GM21447 (cell line): ENCODE measurements around the gene TCP11L1.
A peak's percentile ranks its signal among the peaks of the same experiment; 100 is the strongest.

Experiments
- ATAC-seq: cut with Tn5 transposase; IDR thresholded peaks from one replicate; pipeline ENCODE4 v1.9.1; 2021; ENCODE audit not compliant: unreplicated experiment

TCP11L1 gene

DNA sequence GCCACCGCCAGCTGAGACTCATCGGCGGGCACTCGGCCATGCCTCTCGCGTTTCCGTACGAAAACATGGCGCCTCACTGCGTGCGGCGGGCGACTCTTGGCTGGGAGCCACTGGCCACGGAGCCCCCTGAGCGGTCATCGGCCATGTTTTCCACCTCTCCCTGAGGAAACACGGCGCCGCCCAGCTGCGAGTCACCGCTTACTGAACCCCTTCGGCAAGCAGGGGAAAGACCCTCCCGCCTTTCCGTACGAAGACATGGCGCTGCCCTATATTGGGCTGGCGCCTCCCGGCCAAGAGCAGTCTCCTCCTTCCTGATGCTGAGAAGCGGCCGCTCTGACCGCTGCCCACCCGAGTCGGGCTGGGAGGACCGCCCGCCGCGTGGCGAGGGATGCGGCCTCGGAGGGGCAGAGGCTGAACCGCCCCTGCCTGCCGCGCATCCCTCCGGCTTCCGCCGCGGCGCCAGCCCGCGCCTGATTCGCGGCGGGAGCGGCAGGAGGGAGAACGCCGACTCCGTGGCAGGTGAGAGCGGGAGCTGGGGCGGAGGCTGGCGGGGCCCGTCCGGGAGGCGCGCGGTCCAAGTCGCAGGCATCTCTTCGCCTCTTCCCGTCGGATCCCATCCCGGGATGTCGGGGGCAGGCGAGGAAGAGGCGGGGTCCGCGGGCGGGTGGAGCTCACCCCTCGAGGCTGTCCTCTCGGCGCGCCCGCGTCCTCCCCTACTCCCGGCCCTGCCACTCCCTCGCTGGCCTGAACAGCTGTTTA is at the start of gene TCP11L1:
Gene TCP11L1, plus strand, starts transcription at position 299 of the 759 bp plus-strand sequence. CDS start 4,202 bp downstream, outside the sequence.
- ATAC-seq: peak; percentile 68

DNA sequence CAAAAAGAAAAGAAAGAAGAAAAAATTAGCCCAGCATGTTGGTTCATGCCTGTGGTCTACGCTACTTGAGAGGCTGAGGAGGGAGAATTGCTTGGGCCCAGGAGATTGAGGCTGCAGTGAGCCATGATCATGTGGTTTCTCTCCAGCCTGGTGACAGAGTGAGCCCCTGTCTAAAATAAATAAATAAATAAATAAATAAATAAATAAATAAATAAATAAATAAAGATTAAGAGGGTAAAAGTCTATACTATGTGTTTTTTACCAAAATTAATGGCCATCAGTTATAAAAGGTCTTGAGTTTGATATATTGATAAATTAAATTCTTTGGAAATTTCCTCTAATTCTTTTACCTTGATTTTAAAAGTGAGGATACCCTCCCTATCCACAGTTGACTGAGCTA is 48.9 kb upstream of the TCP11L1 start:
- no peak for ATAC-seq

DNA sequence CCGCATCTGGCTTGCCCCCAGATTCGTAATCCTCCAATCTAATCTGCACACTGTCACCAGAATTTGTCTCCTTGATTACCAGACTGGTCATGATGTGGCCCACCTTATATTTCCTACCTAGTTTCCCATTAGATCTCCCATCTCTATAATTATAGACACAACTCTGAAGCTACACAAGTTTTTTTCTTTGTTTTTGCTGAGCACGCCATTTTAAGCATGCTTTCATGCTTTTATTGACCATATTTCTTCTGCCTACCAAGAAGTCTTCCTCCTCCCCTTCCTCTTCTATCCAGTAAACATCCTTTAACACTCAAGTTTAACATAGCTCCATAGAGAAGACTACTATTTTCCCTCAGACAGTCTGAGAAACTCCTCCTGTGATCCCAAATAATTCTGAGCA is 47.9 kb upstream of the TCP11L1 start:
- ATAC-seq: no peak

GRCh38 chr11:32991898-32992297 is 47.5 kb upstream of the TCP11L1 start:
- no peak for ATAC-seq

DNA sequence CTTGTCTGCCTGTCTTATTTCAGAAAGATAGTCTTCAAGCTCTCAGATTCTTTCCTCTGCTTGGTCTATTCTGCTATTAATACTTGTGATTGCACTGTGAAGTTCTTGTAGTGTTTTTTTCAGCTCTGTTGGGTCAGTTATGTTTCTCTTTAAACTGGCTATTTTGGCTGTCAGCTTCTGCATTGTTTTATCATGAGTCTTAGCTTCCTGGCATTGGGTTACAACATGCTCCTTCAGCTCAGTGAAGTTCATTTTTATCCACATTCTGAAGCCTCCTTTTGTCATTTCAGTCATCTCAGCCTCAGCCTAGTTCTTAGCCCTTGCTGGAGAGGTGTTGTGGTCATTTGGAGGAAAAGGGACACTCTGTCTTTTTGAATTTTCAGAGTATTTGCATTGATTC is 39.2 kb upstream of the TCP11L1 start:
- no peak for ATAC-seq

- no peak for ATAC-seq
Measured at GRCh38 chr11:33001281-33001680, 38.1 kb upstream of the TCP11L1 start.

GRCh38 chr11:33001751-33002542 is 37.4 kb upstream of the TCP11L1 start:
- no peak for ATAC-seq

DNA sequence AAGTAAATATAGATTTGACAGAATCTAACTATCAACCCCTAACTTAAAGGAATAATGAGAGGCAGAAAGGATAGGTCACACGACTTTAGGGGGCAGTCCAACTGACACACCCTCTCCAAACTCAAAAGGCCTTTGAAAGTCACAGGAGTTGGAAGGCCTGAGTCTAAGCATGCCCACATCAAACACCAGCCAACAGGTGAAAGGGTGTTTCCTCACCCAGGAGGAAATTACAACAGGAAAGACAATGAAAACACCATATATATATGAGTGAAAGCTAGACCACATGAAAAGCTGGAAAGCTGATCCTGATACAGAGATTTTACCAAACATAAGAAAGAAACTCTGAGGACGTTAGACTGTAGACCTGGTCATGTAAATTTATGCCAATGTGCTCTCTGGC is 34.2 kb upstream of the TCP11L1 start:
- no peak for ATAC-seq

GRCh38 chr11:33006010-33006409 is 33.4 kb upstream of the TCP11L1 start:
- ATAC-seq: no peak

DNA sequence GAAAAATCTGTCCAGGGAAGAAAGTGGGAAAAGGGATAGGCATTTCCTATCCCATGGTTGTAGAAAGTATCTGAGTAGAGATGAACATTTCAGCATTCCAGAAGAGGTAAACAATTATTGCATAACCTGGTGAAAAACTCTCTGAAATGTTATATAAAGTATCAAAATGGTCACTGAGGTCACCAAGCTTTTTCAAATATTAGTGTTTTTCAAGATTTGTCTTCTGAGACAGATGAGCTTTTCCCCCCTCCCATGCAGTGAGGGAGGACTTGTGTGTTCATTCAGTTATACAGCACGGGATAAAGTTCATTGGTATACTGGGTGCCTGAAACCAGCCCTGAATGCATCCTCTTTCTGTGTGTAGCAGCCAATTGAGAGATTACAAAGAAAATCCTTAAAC is 25.6 kb upstream of the TCP11L1 start:
- ATAC-seq: no peak

DNA sequence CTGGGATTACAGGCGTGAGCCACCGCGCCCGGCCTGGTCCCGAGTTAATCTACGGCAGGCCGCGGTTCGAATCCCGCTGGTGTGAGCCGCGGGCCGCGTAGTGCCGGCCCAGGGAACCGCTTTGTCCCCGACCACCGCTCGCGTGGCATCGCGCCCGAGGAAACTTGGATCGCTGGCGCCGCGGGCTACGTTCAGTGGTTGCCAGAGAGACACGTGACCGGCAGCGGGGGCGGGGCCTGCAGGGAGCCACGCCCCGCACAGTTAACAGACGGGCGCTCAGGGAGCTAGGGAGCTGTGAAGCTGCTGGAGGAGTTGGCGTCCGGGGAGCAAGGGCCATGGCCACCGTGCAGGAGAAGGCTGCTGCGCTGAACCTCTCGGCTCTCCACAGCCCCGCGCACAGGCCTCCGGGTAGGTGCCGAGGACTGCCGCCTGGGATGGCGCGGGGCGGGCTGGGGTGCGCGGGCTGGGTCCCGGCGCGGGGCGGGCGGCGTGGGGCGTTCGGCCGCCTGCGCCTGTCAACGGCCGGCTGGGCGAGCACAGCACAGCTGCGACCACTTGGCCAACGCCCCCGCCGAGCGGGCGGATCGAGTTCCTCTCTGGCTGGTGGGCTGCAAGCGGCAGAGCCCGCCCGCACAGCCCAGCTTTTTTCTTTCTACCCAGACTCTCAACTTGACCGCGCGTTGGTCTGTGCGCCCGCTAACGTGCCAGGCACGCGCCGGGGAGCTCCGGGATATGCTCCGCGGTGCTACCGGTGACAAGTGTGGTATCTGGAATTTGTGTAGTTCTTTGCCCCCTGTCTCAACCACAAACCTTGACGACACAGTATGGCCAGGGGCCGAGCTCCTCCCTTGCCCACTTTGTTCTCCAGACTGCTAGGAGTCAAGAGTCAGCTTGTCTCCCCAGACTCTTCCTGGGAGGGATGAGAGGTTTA is 23.5 kb upstream of the TCP11L1 start, which contains the start of gene DEPDC7:
Gene DEPDC7, plus strand, starts transcription at position 258 of the 931 bp plus-strand sequence. Its CDS starts 78 bp downstream, at position 336.
- peak; percentile 67 for ATAC-seq

DNA sequence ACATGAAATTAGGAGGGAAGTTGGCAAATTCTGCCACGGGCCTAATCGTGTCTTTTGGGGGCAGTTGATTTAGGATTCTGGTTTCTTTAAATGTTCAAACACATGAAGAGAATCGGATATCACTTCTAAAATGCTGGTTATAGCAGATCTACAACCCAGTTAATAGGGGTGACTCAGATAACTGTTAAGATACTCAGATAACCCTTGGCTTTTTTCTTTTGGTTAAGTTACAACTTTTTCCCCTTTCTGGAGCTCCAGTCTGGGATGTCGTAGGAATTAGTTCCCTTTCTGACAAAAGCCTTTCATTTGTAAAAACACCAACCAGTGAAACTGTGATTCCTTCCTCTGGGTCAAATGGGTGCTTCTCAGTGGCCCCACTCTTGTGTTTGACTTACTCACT is 22.7 kb upstream of the TCP11L1 start:
- no peak for ATAC-seq

- ATAC-seq: no peak
Measured at GRCh38 chr11:33017478-33017877, 21.9 kb upstream of the TCP11L1 start.

GRCh38 chr11:33017965-33018364 is 21.4 kb upstream of the TCP11L1 start:
- no peak for ATAC-seq

- no peak for ATAC-seq
Measured at GRCh38 chr11:33018840-33019239, 20.5 kb upstream of the TCP11L1 start.

- ATAC-seq: no peak
Measured at GRCh38 chr11:33021501-33021900, 17.9 kb upstream of the TCP11L1 start.

- ATAC-seq: no peak
Measured at GRCh38 chr11:33021937-33022336, 17.4 kb upstream of the TCP11L1 start.

- ATAC-seq: no peak
Measured at GRCh38 chr11:33025339-33025722, 14.0 kb upstream of the TCP11L1 start.

GRCh38 chr11:33027233-33027632 is 12.1 kb upstream of the TCP11L1 start:
- no peak for ATAC-seq

DNA sequence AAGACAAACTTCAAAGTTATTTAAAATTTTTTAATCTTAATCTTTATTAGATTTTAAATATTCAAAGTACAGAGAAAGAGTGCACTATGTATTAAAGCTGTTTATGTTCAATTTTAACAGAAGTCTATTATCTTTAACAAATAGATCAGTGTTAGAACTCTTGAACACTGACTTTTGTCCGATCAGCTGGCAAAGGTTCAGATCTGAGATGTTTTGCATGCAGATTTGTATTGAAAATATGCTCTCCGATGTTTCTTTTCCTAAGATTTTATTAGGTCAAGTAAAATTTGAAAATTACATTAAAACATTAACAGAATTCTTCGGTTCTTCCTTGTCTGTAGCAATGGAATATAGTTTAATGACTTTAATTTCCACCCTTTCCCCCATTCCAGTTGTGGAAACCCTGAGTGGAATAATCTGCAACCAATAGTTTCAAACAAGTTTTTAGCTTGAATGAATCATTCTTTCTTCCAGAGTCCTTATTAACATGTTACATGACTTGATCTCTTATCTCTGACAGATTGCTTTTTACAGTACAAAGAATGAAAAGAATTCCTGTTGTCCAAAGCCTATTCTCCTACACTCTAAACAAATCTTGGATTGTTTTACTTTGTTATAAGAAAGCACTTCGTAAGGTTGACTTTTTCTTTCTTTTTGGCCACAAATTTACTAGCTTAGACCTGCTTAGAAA is 11.4 kb upstream of the TCP11L1 start:
- ATAC-seq: no peak

GRCh38 chr11:33028537-33028914 is 10.8 kb upstream of the TCP11L1 start:
- ATAC-seq: no peak
